Thoracic aorta endothelial cell (primary cell): ENCODE results near the gene DUSP5. TPM values are rescaled to one million over a fixed set of nuclear protein-coding genes. Genes with fewer than 3 reads are reported as not detected.

Source experiments
- total RNA-seq: library from RNA; depleted of rRNA; stranded (reverse); fragments of >200 nt; gene quantifications from 2 replicates; pipeline ENCODE4 v1.2.3, GENCODE V29; 2012

The DUSP5 gene, protein sequence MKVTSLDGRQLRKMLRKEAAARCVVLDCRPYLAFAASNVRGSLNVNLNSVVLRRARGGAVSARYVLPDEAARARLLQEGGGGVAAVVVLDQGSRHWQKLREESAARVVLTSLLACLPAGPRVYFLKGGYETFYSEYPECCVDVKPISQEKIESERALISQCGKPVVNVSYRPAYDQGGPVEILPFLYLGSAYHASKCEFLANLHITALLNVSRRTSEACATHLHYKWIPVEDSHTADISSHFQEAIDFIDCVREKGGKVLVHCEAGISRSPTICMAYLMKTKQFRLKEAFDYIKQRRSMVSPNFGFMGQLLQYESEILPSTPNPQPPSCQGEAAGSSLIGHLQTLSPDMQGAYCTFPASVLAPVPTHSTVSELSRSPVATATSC
- total RNA-seq, result 23.0 and 38.6 TPM in 2 replicates

DNA sequence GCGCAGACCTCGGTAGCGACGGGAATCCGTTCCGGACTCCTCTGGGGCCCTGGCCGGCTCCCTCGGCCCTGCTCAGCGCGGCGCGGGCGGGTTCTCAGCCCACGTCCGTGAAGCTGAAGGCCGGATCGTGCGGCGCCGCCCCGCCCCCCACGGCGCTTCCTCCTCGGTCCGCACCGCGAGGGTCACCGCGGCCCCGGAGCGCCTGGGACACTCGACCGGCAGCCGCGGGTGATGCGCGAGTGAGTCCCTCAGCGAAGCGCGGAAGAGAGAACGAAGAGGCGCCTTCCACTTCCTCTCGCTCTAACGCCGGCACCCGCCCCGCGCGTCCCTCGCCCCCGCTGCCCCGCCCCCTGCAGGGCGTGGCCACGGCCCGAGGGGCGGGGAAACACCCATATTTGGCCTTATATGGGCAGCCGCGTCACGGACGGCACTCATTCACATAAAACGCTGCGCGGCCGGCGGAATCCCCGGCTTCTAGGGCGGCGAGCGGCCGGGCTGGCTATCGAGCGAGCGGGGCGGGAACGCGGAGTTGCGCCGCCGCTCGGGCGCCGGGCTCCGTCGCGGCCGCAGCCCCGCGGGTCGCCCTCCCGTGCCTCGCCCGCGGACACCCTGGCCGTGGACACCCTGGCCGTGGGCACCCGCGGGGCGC, at the start of gene DUSP5:
Gene DUSP5, plus strand, starts transcription at position 470 of the 649 bp plus-strand sequence. CDS start 215 bp downstream, outside the sequence.

Other genes with a start within 250 kb of the DUSP5 start
- gene SMNDC1, start 193.0 kb upstream of the DUSP5 start, total RNA-seq, result 15.3 and 16.4 TPM in 2 replicates
- gene SMC3, start 69.8 kb downstream of the DUSP5 start, total RNA-seq, result 46.5 and 53.7 TPM in 2 replicates
- not detected in 2 replicates for gene RBM20, start 146.4 kb downstream of the DUSP5 start, total RNA-seq